Activated naive CD8-positive, alpha-beta T cell treated with anti-CD3 and anti-CD28 coated beads, Interleukin-2, amount 50 U/mL, for 24 hours (primary cell): ENCODE results near the gene ANKH.

Experiments
- ATAC-seq: fragments of 150-1000 bp; cut with Tn5 transposase; one replicate; pipeline ENCODE4 v1.10.0; 2021
- DNase-seq: peaks from one replicate; pipeline ENCODE4 v3.0.0; 2021
- H3K27ac Mint-ChIP-seq: one replicate; pipeline ENCODE4 v1.8.0; 2021; ENCODE audit warnings: mild to moderate bottlenecking, mixed read lengths
- H3K27me3 Mint-ChIP-seq: one replicate; pipeline ENCODE4 v1.8.0; 2021; ENCODE audit warnings: mixed read lengths
- H3K36me3 Mint-ChIP-seq: one replicate; pipeline ENCODE4 v1.8.0; 2021; ENCODE audit warnings: low read depth, mixed read lengths
- H3K4me1 Mint-ChIP-seq: one replicate; pipeline ENCODE4 v1.8.0; 2021; ENCODE audit warnings: mixed read lengths
- H3K4me3 Mint-ChIP-seq: one replicate; pipeline ENCODE4 v1.8.0; 2021; ENCODE audit warnings: mild to moderate bottlenecking, moderate library complexity, mixed read lengths
- H3K9me3 Mint-ChIP-seq: one replicate; pipeline ENCODE4 v1.8.0; 2021; ENCODE audit warnings: mixed read lengths

ANKH gene

DNA sequence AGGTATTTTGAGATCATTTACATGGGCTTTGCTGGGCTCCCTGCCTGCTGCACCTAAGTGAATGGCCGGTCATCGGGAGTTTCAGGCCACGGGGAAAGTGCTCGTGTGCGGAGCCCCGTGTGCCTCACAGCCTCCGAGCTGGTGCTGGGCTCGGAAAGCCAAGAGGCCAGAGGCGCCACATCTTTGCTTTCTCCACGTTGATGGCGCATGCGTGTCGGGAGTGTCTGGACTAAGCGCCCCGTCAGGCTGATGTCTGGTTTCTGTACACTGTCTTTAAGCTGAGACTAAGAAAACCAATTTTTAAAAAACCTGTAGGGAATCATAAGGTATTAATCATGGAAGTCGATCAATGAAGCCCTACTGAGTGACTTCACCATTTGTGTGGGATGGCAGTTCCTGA lies 137.9 kb downstream of the ANKH start:
- no peak for DNase-seq
- no peak for ATAC-seq
- H3K27me3 Mint-ChIP-seq, result no peaks in the 10 kb centered on the region
- H3K4me3 Mint-ChIP-seq, result no peak overlapping the region
- H3K27ac Mint-ChIP-seq, result no peak overlapping the region
- H3K9me3 Mint-ChIP-seq, result no peaks in the 10 kb centered on the region
- H3K36me3 Mint-ChIP-seq, result peaks cover 12% of the 10 kb centered on the region
- no peaks in the 10 kb centered on the region for H3K4me1 Mint-ChIP-seq

DNA sequence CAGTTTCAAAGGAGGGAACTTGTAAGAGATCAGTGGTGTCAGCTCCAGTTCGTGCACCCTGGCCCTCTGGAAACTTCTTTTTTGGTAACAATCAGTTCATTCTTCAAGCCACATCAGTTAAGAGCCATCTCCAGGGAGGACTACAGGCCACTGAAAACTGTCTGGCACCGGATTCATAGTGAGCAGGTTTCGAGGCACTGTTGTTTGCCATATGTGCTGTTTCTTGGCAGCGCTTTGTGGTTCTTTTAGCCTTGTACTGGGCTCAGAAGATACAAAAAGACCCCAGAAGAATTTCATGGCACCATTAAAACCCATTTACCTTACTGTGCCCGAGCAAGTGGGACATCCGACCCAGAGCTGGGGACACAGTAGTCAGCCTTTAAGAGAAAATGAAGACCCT lies 138.6 kb downstream of the ANKH start:
- no peak overlapping the region for H3K27ac Mint-ChIP-seq
- H3K27me3 Mint-ChIP-seq, result no peaks in the 10 kb centered on the region
- no peak overlapping the region for H3K4me3 Mint-ChIP-seq
- no peaks in the 10 kb centered on the region for H3K9me3 Mint-ChIP-seq
- H3K36me3 Mint-ChIP-seq, result peaks cover 9% of the 10 kb centered on the region
- H3K4me1 Mint-ChIP-seq, result no peaks in the 10 kb centered on the region
- no peak for ATAC-seq
- DNase-seq, result no peak

DNA sequence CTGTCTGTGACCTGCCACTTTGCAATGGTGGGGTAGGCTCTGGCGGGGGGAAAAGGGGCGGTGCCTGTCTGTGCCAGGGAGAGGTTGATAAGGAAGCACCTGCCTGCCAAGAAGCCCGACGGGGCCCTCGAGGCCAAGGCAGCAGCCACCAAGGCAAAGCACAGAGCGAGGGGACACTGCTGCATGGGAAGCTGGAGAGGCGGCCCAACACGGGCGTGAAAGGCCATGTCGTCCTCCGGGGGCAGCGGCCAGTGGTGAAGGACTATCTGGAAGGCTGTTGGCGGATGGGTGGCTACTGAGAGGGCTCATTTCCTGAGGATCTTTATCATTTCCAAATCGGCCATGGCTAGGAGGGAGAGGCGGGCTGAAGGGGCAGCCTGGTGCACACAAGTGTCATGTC lies 140.7 kb downstream of the ANKH start:
- no peak overlapping the region for H3K4me3 Mint-ChIP-seq
- H3K9me3 Mint-ChIP-seq, result no peaks in the 10 kb centered on the region
- ATAC-seq (no peak), DNase-seq (no peak)
- H3K27ac Mint-ChIP-seq, result peak overlapping the region; percentile 16
- H3K36me3 Mint-ChIP-seq, result peaks cover 12% of the 10 kb centered on the region
- H3K27me3 Mint-ChIP-seq, result no peaks in the 10 kb centered on the region
- H3K4me1 Mint-ChIP-seq, result no peaks in the 10 kb centered on the region

DNA sequence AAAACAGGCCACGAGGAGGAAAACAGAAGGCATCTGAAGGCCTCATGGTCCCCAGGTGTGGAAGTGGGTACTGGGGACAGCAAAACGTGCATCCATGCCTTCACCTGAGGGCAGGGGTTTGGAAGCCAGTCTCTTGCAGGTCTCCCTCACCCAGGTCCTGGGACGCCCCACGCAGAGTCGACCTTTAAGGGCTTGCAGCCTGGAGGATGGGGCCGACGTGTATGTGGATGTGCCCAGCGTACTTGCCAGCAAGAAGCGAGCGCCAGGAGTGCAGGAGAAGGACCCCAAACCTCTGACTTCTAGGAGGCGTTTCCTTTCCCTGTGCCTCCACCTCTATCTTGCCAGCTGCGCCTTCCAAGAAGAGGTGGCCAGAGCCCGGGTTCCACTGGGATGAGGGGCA lies 141.1 kb downstream of the ANKH start:
- H3K27me3 Mint-ChIP-seq, result no peaks in the 10 kb centered on the region
- no peak overlapping the region for H3K4me3 Mint-ChIP-seq
- ATAC-seq, result no peak
- H3K27ac Mint-ChIP-seq, result no peak overlapping the region
- no peak for DNase-seq
- H3K9me3 Mint-ChIP-seq, result no peaks in the 10 kb centered on the region
- no peaks in the 10 kb centered on the region for H3K4me1 Mint-ChIP-seq
- H3K36me3 Mint-ChIP-seq, result peaks cover 15% of the 10 kb centered on the region

DNA sequence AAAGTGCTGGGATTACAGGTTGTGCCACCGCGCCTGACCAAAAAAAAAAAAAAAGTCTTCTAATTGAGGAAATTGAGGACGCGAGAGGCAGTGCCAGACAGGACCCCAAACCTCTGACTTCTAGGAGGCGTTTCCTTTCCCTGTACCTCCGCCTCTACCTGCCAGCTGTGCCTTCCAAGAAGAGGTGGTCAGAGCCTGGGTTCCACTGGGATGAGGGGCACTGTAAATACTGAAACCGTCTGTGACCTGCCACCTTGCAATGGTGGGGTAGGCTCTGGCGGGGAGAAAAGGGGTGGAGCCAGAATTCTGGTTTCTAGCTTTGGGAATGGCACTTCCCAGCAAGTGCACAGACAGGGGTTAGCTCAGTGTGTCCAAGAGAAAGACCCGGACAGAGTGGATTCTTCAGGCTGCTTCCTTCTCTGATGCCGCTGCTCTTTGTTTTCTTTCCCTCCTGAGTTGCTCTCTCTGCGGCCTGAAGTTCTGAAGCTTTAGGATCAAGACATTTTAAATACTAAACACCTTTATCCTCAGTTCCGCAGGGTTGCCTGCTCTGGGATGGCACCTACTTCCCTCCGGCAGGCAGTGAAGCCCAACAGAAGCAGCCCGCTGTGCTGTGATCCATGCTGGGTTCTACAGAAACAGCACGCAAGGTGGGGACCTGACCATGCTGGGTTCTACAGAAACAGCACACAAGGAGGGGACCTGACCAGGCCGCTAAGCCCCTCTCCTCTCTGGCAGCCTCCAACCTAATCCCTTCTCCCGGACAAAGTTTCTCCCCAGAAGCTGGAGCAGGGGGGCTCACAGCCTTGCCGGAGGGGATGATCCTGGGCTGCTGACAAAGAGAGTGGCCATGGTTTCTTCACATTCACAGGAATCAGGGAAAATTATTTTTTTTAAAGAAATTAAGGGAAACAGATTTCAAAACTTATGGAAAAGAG lies 141.9 kb downstream of the ANKH start:
- Mint-ChIP-seq H3K27ac (no peak overlapping the region), H3K27me3 (no peaks in the 10 kb centered on the region), H3K9me3 (no peaks in the 10 kb centered on the region), H3K4me3 (no peak overlapping the region), H3K4me1 (no peaks in the 10 kb centered on the region), H3K36me3 (peaks cover 21% of the 10 kb centered on the region)
- DNase-seq, result no peak
- no peak for ATAC-seq

DNA sequence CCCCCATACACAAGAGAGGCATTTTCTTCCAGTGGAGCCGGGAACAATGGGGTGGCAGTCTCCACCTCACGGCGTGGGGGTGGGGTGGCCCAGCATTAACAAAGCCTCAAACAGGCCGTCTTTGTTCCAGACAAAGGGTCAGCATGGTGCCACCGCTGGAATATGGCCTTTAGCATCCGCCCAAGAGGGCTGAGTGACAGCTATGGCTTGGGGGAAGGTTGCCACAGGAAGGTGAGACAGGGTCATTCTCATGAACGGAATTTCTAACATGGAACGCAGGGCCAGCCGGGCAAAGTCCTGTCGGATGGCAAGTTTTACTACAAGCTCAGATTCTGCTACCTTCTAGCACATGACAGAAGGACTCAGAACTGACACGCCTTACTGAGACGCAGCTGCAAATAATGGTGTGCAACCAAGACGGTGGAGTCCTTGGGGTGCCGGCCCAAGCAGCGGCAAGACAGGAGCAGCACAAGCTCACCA lies 143.1 kb downstream of the ANKH start:
- Mint-ChIP-seq H3K27me3 (no peaks in the 10 kb centered on the region), H3K27ac (no peak overlapping the region), H3K36me3 (peaks cover 27% of the 10 kb centered on the region), H3K9me3 (no peaks in the 10 kb centered on the region), H3K4me3 (no peak overlapping the region), H3K4me1 (peaks cover 5% of the 10 kb centered on the region)
- DNase-seq, result no peak
- ATAC-seq, result no peak

DNA sequence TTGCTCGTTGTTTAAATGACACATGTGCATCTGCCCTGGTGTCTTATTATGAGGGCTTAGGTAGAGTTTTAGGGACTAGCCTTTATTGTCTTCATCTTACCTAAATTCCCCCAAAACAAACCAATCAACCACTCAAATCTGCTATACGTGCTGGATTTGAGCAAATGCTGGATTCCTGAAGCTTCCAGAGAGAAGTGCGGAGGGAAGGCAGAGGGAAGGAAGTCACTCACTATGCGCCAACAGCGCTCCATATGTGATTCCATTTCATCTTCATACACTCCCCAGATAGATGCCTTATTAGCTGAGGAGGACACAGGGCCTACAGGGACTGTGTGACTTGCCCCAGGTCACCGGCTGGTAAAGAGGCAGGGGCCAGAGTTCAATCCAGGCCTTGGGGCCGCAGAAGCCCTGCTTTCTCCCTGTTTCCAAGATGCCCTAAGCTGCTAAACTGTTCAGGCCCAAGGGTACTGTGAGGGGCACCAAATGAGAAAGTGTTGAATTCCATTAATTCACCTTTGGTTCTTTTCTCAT lies 143.6 kb downstream of the ANKH start:
- ATAC-seq (no peak), DNase-seq (no peak)
- Mint-ChIP-seq H3K4me1 (peaks cover 8% of the 10 kb centered on the region), H3K27ac (no peak overlapping the region), H3K36me3 (peaks cover 30% of the 10 kb centered on the region), H3K4me3 (no peak overlapping the region), H3K27me3 (no peaks in the 10 kb centered on the region), H3K9me3 (no peaks in the 10 kb centered on the region)

DNA sequence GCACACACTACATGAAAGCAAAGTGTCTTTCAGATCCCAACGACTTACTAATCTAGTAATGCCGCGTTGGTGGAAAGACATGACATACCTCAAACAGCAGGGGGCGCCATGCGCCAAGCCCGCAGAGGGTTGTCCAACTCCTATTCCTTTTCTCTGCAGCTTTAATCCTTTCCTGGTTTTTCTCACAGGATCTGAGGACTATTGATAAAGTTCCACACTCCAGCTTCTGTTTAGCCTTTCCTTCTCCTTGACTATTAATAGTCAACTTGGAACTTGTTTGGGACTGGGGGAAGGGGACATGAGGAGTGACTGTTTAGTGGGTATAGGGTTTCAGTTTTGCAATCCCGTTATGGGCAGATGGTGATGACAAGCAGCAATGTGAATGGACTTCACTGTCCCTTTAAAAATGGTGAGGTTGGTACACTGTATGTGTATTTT lies 144.1 kb downstream of the ANKH start:
- Mint-ChIP-seq H3K4me1 (peaks cover 10% of the 10 kb centered on the region), H3K36me3 (peaks cover 35% of the 10 kb centered on the region), H3K9me3 (no peaks in the 10 kb centered on the region), H3K27me3 (no peaks in the 10 kb centered on the region), H3K27ac (no peak overlapping the region), H3K4me3 (no peak overlapping the region)
- DNase-seq (peak; percentile 80), ATAC-seq (peak; percentile 55)

DNA sequence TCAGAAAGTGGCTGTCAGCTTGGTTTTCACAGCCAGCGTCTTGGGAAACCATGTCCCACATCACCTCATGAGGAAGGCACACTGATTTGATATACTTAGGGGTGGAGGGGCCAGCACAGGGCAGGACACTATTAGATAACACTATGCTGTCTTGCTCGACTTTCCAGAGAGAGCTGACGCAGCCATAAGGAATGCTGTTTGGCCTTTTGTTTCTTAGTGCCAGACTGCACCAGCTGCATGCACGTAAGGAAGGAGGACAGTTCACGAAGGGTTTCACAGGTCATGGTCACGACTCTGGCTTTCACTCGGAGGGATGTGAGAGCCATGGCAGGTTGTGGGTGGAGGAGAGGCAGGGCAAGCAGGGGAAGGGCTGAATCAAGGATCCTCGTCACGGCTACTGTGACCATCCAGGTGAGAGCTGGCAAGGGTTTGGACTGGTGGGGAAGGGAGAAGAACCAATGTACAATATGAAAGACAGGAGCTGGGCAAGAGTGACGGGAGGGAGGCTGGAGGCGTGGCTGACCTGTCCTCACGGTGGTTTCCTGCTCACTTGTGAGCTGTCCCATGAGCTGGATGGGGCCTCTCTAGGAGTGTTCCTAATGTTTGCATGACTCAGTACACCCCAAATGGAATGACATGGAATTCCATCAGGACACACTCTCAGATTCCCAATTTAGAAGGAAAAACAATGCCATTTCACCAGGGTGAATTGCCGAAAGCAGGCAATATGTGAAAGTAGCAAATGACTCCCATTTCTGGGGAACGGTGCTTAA lies 145.3 kb downstream of the ANKH start:
- H3K9me3 Mint-ChIP-seq, result no peaks in the 10 kb centered on the region
- ATAC-seq (no peak), DNase-seq (no peak)
- peaks cover 10% of the 10 kb centered on the region for H3K4me1 Mint-ChIP-seq
- no peak overlapping the region for H3K27ac Mint-ChIP-seq
- H3K4me3 Mint-ChIP-seq, result no peak overlapping the region
- peaks cover 42% of the 10 kb centered on the region for H3K36me3 Mint-ChIP-seq
- H3K27me3 Mint-ChIP-seq, result no peaks in the 10 kb centered on the region

DNA sequence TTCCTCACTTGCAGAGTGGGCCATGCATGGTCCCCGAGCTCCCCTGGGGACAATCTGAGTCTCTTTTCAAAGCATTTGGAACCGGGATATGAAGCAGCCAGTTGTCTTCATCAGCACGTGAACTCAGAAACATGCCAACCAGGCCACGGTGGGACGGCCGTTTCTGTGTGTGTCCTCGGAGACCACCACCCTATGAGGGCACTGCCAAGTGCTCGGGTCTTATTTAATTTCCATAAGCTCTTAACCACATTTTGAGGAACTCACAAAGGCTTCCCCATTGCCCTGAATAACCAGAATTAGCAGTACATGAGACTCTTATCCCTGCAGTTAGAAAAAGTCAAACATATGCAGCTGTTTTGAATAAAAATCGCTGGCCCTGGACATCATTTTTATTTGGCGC lies 146.9 kb downstream of the ANKH start:
- ATAC-seq, result no peak
- Mint-ChIP-seq H3K4me3 (no peak overlapping the region), H3K4me1 (peaks cover 12% of the 10 kb centered on the region), H3K27ac (no peak overlapping the region), H3K27me3 (no peaks in the 10 kb centered on the region), H3K9me3 (no peaks in the 10 kb centered on the region), H3K36me3 (peaks cover 45% of the 10 kb centered on the region)
- DNase-seq, result no peak

DNA sequence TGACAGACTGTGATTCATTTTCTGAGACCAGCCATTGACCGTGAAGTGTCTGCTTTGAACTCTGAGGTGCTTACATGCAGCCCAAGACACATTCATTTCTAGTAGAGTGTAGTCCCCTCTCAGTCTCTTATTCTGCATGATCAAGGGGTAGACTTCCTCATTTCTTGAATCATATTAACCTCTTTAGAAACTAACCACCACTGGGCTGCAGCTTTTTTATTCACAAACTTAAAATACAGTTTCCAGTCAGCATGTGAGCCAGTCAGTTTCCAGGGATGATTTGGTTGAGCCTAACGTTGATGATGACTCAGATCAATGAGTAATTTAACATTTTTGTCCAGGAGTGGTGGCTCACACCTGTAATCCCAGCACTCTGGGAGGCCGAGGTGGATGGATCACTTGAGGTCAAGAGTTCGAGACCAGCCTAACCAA lies 147.9 kb downstream of the ANKH start:
- H3K9me3 Mint-ChIP-seq, result no peaks in the 10 kb centered on the region
- H3K36me3 Mint-ChIP-seq, result peaks cover 47% of the 10 kb centered on the region
- DNase-seq (no peak), ATAC-seq (peak; percentile 62)
- H3K27ac Mint-ChIP-seq, result no peak overlapping the region
- peaks cover 17% of the 10 kb centered on the region for H3K4me1 Mint-ChIP-seq
- no peaks in the 10 kb centered on the region for H3K27me3 Mint-ChIP-seq
- H3K4me3 Mint-ChIP-seq, result no peak overlapping the region

DNA sequence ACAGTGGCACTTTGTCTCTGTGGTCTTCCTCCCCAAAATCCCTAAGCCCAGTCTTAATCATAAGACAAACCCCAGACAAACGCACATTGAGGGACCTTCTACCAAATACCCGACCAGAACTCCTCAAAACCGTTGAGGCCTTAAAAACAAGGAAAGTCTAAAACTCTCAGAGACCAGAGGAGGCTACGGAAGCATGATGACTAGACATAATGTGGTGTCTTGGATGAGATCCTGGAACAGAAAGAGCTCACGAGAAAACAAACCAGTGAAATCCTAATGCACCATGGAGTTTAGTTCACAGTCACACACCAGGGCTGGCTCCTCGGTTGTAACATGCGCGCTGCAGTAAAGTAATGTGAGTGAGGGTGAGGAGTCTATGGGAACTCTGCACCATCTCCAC lies 148.7 kb downstream of the ANKH start:
- Mint-ChIP-seq H3K4me3 (no peak overlapping the region), H3K27me3 (no peaks in the 10 kb centered on the region), H3K27ac (no peak overlapping the region), H3K4me1 (peaks cover 18% of the 10 kb centered on the region), H3K9me3 (no peaks in the 10 kb centered on the region), H3K36me3 (peaks cover 47% of the 10 kb centered on the region)
- DNase-seq (no peak), ATAC-seq (no peak)

DNA sequence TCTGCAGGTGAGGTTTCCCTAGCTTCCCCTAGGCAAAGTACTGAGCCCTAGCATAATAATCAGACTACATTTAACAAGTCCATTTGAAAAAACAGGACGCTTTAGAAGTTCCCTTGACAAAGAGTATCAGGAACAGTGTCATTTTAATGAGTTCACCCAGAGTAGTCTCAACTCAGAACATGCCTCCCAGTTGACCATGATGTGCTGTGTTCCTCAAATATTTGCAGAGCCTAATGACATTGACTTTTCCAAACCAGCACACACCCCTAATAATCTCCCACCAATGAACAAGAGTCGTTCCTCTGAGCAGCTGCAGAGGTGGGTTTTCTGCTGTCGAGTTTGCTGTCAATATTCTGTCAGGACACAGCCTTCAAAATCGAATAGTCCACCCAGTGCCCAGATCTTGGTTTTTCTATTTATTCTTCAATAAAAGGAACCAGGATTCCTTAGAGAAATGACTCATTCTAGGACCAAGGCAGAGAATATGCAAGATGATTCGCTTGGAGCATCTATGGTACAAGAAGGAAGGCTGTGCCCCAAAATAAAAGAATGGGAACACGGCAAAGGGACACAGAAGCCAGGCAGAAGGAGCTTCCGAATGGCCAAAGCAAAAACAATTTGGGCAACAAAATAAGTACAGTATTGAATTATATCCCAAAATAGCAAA lies 149.5 kb downstream of the ANKH start:
- ATAC-seq (no peak), DNase-seq (no peak)
- H3K27ac Mint-ChIP-seq, result no peak overlapping the region
- H3K27me3 Mint-ChIP-seq, result no peaks in the 10 kb centered on the region
- H3K4me3 Mint-ChIP-seq, result no peak overlapping the region
- peaks cover 18% of the 10 kb centered on the region for H3K4me1 Mint-ChIP-seq
- peaks cover 50% of the 10 kb centered on the region for H3K36me3 Mint-ChIP-seq
- H3K9me3 Mint-ChIP-seq, result no peaks in the 10 kb centered on the region

DNA sequence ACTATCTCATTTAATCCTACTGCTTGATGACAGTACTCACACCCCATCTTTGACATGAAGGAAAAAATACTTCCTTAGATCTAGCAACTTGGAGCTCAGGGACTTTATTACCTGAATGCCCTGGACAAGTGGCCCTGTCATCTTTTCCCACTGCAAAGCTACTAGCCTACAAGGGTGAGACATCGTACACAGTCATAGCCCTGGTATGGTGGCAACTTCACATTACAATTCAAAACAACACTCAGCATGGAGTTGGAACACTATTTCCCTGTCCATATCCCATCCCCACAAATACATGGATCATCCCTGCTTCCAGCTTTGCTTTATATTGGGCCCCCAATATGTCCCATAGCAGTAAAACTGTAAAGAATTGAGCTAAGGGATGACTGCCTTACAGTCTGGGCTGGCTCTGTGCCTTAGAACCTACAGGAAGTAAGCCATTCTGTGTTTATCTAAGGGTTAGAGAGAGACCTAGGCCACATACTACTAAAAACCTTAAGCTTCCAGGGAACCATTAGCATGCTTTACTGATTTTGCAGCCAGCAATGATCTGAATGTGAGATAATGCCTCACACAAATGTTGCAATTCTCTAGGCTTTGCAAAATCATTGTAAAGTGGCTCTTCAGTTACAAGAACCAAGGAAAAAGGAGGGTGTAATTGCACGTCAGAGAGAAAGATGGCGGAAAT lies 151.2 kb downstream of the ANKH start:
- Mint-ChIP-seq H3K4me3 (no peak overlapping the region), H3K36me3 (peaks cover 44% of the 10 kb centered on the region)
- DNase-seq, result no peak

More for the DNA sequence above, 151.2 kb downstream of the ANKH start:
- Mint-ChIP-seq H3K4me1 (peaks cover 18% of the 10 kb centered on the region), H3K27me3 (no peaks in the 10 kb centered on the region), H3K27ac (no peak overlapping the region), H3K9me3 (no peaks in the 10 kb centered on the region)
- ATAC-seq, result no peak
